ENCODE results near the gene SEMA5B. TPM values are rescaled to one million over a fixed set of nuclear protein-coding genes. Genes with fewer than 3 reads are reported as not detected.

Gene SEMA5B
- total and polyA plus RNA-seq, 12 donors, result 1.3 to 12.7 (median 7.4) TPM

DNA sequence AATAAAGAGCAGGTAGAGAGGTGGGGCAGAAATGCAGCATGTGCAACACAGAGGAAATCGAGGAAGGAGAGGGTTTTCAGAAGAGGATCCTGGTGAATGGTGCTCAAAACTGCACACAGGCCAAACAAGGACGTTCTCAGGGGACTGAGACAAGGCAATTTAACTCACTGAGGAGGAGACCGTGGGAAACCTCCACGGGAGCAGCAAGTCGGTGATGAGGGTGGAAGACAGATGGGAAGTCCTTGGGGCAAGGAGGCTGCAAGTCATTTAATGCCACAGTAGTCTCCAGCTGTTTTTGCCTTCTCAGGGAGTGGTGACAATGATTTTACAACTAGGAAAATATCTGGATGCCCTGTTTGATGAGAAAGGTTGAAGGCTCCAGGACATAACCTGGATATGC, 27.8 kb upstream of the SEMA5B start:
- ATAC-seq, result peak in 1 of 8 donors; percentile 60
- intact Hi-C loops (cut with DNase I), result no loop called here
- Histone ChIP-seq H3K36me3 (no peaks in the 10 kb centered on the region), H3K27ac (peak overlapping the region in 1 of 10 donors; percentile 34), H3K9me3 (no peaks in the 10 kb centered on the region), H3K27me3 (no peaks in the 10 kb centered on the region), H3K4me1 (peaks cover 0 to 6% (median 0%) of the 10 kb centered on the region in 9 donors), H3K4me3 (no peak overlapping the region)
- 70 to 76% methylated on average over 5 of the region's 5 CpGs for WGBS, 2 donors
- no peak for DNase-seq
- TF ChIP-seq, protein P1, sequence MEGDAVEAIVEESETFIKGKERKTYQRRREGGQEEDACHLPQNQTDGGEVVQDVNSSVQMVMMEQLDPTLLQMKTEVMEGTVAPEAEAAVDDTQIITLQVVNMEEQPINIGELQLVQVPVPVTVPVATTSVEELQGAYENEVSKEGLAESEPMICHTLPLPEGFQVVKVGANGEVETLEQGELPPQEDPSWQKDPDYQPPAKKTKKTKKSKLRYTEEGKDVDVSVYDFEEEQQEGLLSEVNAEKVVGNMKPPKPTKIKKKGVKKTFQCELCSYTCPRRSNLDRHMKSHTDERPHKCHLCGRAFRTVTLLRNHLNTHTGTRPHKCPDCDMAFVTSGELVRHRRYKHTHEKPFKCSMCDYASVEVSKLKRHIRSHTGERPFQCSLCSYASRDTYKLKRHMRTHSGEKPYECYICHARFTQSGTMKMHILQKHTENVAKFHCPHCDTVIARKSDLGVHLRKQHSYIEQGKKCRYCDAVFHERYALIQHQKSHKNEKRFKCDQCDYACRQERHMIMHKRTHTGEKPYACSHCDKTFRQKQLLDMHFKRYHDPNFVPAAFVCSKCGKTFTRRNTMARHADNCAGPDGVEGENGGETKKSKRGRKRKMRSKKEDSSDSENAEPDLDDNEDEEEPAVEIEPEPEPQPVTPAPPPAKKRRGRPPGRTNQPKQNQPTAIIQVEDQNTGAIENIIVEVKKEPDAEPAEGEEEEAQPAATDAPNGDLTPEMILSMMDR (IDR thresholded peaks at IDR 0.05), result no peak

DNA sequence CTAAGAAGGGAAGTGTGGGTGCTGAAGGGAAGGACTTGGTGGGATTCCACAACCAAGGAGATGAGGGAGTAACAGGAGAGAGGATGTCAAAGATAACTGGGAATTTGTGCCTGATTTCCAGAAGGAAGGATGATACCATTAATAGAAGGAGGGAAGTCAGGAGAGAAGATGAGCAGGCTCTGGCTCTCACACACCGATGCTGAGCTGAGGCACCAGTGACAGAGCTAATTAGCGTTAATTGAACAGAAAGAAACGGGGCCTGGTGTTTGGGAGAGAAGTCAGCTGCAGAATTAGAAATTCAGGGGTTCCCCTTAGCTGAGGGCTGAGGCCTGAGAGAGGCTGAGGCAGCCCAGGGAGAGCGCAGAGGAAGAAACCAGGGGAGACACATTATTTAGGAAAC, 27.4 kb upstream of the SEMA5B start:
- WGBS, 2 donors, result 85 to 88% methylated on average over 4 of the region's 4 CpGs
- H3K9me3 ChIP-seq, result no peaks in the 10 kb centered on the region
- H3K4me1 ChIP-seq, result peaks cover 0 to 6% (median 0%) of the 10 kb centered on the region in 9 donors
- peak overlapping the region in 1 of 10 donors; percentile 34 for H3K27ac ChIP-seq
- no peaks in the 10 kb centered on the region for H3K36me3 ChIP-seq
- no peak for DNase-seq
- TF ChIP-seq, protein P1 (IDR thresholded peaks at IDR 0.05), result no peak
- no peak overlapping the region for H3K4me3 ChIP-seq
- no peaks in the 10 kb centered on the region for H3K27me3 ChIP-seq
- intact Hi-C loops (cut with DNase I), result no loop called here
- ATAC-seq, result no peak

DNA sequence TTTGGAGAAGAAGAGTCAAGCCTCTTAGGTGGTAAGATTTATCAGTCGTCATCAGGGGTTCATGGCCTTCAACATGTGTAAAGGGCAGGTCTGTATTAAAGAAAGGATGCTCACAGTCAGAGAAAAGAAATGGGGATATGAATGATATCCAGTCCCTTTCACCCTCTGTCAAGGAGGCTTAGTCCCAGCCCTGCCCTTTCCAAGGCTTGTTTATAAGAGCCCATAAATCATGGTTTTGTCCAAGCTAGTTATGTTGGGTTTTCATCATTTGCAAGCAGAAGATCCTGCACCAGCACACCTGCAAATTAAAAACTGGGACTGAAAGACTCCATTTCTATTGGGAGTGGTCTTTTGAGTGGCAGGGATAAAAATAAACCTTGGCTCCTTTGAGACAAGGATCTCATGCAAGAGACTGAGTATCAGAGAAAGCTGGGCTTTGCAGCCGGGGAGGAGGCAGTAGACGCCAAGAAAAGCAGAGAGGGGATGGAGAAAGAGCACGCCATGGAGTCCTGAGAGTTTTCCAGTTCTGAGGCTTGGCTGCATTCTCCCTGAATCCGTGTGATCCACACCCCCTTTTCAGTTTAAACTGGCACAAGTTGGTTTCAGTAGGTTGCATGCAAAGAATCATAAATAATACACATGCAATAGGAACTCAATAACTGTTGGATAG, 26.7 kb upstream of the SEMA5B start:
- Histone ChIP-seq H3K36me3 (no peaks in the 10 kb centered on the region), H3K4me3 (no peak overlapping the region), H3K27me3 (no peaks in the 10 kb centered on the region), H3K9me3 (no peaks in the 10 kb centered on the region), H3K27ac (peak overlapping the region in 1 of 10 donors; percentile 8), H3K4me1 (peaks cover 0 to 10% (median 6%) of the 10 kb centered on the region in 9 donors)
- DNase-seq (no peak), ATAC-seq (no peak)
- 65 to 66% methylated on average over 5 of the region's 5 CpGs for WGBS, 2 donors
- TF ChIP-seq, protein P1 (IDR thresholded peaks at IDR 0.05), result no peak
- intact Hi-C loops (cut with DNase I), result no loop called here

DNA sequence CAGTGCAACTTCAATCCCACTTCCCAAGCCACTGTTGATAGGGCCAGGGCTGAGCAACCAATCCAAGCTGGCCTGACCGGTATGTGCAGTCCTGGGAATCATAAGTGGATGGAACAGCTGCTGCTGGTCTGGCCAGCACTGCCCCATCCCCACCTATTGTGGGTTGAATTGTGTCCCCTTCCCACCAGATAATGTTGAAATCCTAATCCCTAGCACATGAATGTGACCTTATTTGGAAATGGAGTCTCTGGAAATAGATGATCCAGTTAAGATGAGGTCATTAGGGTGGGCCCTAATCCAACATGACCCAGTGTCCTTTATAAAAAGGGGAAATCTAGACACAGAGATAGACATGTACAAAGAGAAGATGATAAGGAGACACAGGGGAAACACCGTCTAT, 25.5 kb upstream of the SEMA5B start:
- Histone ChIP-seq H3K27me3 (no peaks in the 10 kb centered on the region), H3K4me3 (no peak overlapping the region), H3K27ac (peak overlapping the region in 2 of 10 donors; percentile 12 to 26), H3K9me3 (no peaks in the 10 kb centered on the region), H3K36me3 (no peaks in the 10 kb centered on the region), H3K4me1 (peaks cover 0 to 20% (median 10%) of the 10 kb centered on the region in 9 donors)
- intact Hi-C loops (cut with DNase I), result no loop called here
- ATAC-seq, result peak in 6 of 8 donors; percentile 30 to 92 (median 61)
- DNase-seq, result no peak
- 56 to 66% methylated on average over 2 of the region's 2 CpGs for WGBS, 2 donors
- TF ChIP-seq, protein P1 (IDR thresholded peaks at IDR 0.05), result no peak
